ENCODE results near the gene CDCA3.

DNA sequence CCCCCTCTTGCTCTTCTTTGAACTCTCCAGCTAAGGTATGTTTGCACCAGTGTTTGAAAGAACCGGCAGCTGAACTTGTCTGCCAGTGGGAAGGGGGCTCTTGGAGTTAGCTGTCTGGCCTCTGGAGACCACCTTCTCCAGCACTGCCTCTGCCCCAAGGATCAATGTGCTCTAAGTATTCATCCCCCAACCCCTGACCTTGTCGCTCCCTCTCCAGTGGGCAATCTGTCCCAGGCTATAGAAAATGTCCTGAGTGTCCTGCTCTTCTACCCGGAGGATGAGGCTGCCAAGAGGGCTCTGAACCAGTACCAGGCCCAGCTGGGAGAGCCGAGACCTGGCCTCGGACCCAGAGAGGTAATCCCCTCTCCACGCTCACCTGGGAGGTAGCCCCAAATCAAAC, 20.1 kb downstream of the CDCA3 start:
- TF ChIP-seq MAZ (IDR thresholded peaks at IDR 0.05; ENCODE audit: borderline replicate concordance, low read depth, low read length): no peak
- no peak for TF ChIP-seq MAZ (CRISPR knock-in tag; IDR thresholded peaks at IDR 0.05; ENCODE audit: low read depth)
- TF ChIP-seq, protein P1, sequence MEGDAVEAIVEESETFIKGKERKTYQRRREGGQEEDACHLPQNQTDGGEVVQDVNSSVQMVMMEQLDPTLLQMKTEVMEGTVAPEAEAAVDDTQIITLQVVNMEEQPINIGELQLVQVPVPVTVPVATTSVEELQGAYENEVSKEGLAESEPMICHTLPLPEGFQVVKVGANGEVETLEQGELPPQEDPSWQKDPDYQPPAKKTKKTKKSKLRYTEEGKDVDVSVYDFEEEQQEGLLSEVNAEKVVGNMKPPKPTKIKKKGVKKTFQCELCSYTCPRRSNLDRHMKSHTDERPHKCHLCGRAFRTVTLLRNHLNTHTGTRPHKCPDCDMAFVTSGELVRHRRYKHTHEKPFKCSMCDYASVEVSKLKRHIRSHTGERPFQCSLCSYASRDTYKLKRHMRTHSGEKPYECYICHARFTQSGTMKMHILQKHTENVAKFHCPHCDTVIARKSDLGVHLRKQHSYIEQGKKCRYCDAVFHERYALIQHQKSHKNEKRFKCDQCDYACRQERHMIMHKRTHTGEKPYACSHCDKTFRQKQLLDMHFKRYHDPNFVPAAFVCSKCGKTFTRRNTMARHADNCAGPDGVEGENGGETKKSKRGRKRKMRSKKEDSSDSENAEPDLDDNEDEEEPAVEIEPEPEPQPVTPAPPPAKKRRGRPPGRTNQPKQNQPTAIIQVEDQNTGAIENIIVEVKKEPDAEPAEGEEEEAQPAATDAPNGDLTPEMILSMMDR (CRISPR knock-in tag; IDR thresholded peaks at IDR 0.05): no peak
- no peak for TF ChIP-seq KLF13 (CRISPR knock-in tag; IDR thresholded peaks at IDR 0.05)
- TF ChIP-seq FOXA1 (IDR thresholded peaks at IDR 0.05): no peak
- TF ChIP-seq FOXA1 (CRISPR knock-in tag; IDR thresholded peaks at IDR 0.05): no peak
- TF ChIP-seq, protein P2, sequence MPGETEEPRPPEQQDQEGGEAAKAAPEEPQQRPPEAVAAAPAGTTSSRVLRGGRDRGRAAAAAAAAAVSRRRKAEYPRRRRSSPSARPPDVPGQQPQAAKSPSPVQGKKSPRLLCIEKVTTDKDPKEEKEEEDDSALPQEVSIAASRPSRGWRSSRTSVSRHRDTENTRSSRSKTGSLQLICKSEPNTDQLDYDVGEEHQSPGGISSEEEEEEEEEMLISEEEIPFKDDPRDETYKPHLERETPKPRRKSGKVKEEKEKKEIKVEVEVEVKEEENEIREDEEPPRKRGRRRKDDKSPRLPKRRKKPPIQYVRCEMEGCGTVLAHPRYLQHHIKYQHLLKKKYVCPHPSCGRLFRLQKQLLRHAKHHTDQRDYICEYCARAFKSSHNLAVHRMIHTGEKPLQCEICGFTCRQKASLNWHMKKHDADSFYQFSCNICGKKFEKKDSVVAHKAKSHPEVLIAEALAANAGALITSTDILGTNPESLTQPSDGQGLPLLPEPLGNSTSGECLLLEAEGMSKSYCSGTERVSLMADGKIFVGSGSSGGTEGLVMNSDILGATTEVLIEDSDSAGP (CRISPR knock-in tag; IDR thresholded peaks at IDR 0.05; ENCODE audit: borderline replicate concordance): no peak
- TF ChIP-seq MYC (CRISPR knock-in tag; IDR thresholded peaks at IDR 0.05; ENCODE audit: borderline replicate concordance): no peak
- TF ChIP-seq HNRNPUL1 (IDR thresholded peaks at IDR 0.05; ENCODE audit: low read depth, low read length): no peak
- TF ChIP-seq DR1 (CRISPR knock-in tag; IDR thresholded peaks at IDR 0.05): no peak
- no peak for TF ChIP-seq WIZ (CRISPR knock-in tag; IDR thresholded peaks at IDR 0.05)
- no peak for TF ChIP-seq POLR2A (IDR thresholded peaks at IDR 0.05; ENCODE audit: insufficient read depth in 1 of 2, low read depth in 2 of 2, low read length in 2 of 2)
- TF ChIP-seq HDAC2 (CRISPR knock-in tag; IDR thresholded peaks at IDR 0.05): no peak
- TF ChIP-seq ZNF550 (CRISPR knock-in tag; IDR thresholded peaks at IDR 0.05; ENCODE audit: borderline replicate concordance): no peak
- TF ChIP-seq ATF3 (CRISPR knock-in tag; IDR thresholded peaks at IDR 0.05): no peak

All from HepG2 (cell line).